GM19351 (cell line): ENCODE measurements around the gene HES3.

Source experiments
- ATAC-seq: cut with Tn5 transposase; IDR thresholded peaks from one replicate; pipeline ENCODE4 v1.9.1; 2021; ENCODE audit warnings: mild to moderate bottlenecking, moderate library complexity; ENCODE audit not compliant: unreplicated experiment

Gene HES3

DNA sequence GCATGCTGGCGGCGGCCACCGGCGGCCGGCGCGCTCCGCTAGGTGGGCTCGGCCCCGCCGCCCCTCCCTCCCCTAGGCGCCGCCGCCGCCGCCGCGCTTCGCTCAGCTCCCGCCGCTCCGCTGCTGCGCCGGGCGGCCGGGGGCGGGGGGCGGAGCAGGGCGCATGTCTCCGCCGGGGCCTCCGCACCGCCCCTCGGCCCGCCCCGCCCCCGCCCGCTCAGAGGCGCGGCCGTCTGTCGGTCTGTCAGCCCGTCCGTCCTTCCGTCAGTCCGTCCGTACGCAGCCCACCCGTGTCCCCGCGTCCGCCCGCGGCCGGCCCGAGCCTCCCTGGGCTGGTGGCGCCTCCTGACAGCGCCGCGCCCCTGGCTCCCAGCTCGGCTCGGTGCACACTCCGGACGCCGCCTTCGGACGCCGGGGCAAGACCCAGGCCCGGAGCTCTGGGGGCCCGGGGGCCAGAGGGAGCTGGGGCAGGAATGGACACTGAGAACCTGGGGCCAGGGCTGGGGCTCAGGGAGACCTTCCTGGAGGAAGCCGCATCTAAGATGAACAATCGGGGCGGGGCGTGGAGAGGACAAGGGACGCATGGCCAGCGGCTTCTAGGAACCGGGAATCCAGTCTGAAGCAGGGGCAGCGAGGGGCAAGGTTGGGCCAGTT lies 17.1 kb downstream of the HES3 start, which contains the start of gene GPR153:
Gene GPR153, minus strand, starts transcription at position 138 of the 654 bp plus-strand sequence. CDS start 6,193 bp downstream, outside the sequence.
- peak; percentile 43 for ATAC-seq

DNA sequence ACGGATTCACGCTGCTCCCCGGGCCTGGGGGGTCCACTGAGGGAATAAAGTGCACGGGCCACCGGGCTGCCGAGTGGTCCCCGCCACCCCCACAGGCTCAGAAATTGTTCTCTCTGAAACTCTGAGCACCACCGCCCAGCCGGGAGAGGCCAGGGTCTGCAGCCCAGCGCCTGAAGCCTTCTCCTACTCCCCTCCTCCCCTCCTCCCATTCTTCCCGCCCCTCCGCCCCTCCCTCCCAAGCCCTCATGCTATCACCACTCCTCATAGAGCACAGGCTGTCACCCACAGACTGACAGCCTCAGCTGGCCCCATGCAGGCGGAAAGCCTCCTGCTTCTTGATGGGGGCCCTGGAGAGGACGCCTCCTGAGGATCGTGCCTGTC lies 17.6 kb downstream of the HES3 start:
- ATAC-seq, result no peak

DNA sequence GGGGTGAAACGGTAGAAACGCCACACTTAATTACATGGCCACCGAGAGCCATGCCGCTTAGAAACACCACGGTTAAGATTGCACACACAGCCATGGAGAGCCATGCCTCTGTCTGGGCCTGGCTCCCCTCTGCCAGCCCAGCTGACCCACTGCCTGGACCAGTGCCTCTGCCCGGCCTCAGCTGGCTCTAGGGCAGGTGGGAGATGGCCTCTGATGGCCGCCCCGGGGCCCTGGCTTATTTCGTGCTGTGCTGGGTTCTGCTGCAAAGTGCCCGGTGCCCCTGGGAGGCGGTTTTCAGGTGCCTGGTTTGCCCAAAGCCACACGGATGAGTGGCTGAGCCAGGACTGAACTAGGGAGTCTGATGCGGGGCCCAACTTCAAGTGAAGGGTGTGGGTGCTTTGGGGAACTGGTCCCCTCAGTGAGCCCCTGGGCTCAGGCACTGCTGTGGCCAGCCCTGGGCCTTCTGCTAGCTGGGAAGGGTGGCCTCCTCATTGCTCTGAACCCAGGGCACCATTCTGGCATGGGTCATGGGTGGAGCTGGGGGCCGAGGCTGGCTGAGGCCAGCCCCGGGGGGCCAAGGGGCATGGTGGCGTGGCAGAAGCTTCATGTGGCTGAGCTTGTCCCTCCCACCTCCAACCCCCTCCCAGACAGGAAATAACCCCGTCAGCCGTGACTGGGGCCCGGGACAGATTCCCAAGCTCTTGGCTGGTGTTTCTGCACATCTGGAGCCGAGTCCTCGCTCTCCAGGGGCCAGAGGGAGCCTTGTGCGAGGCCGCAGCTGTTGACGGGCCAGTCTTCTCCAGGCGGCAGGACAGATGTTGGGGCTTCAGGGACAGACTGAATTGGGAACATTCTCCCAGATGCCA lies 18.8 kb downstream of the HES3 start:
- no peak for ATAC-seq

DNA sequence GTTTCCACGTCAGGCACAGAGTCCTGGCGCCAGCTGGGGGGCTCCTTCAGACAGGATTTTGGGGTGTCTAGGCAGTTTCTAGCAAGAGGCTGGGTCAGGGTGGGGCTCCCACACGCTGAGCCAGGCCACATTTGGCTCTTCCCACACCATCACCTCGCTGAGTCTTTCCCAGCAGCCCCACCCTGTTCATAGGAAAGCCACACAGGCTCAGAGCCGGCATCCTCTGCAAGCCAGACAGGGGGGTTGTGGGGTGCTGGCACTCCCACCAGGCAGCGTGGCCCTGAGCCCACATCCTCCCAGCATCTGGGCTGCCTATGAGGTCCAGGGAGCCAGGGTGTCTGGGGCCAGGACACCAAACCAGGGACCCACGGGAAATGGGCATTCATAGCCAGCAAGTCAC lies 19.7 kb downstream of the HES3 start:
- no peak for ATAC-seq

DNA sequence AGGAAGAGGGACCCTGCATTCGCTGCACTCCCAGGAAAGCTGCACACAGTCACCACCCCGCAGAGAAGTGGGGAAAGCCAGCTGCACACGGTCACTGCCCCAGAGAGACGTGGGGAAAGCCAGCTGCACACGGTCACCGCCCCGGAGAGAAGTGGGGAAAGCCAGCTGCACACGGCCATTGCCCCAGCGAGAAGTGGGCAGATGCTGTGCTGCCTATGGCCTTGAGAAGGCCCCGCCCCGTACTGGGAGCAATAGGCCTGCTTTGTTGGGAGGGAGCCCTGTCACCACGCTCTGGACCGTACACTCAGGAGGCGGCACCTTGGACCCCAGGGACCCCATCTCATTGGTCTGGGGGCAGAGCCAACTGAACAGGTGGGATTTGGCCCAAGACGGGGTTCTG lies 21.2 kb downstream of the HES3 start:
- no peak for ATAC-seq

DNA sequence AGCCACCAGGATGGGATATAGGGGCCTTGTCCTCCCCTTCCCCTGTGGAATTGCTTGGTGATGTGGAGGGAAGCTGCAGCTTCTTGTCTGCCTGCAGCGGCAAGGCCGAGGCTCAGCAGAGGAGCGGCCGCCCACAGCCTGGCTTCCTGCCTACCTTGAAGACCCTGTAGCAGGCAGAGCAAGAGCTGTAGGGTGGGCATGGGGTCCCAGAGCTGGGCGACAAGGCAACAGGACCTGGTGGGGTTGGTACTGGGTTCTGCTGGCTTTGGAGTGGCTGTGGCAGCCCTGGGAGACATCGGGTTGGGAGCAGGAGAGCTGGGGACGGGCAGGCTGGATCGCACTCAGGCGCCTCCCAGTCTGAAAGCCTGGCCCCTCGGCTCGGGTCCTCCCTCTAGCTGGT lies 22.7 kb downstream of the HES3 start:
- no peak for ATAC-seq

DNA sequence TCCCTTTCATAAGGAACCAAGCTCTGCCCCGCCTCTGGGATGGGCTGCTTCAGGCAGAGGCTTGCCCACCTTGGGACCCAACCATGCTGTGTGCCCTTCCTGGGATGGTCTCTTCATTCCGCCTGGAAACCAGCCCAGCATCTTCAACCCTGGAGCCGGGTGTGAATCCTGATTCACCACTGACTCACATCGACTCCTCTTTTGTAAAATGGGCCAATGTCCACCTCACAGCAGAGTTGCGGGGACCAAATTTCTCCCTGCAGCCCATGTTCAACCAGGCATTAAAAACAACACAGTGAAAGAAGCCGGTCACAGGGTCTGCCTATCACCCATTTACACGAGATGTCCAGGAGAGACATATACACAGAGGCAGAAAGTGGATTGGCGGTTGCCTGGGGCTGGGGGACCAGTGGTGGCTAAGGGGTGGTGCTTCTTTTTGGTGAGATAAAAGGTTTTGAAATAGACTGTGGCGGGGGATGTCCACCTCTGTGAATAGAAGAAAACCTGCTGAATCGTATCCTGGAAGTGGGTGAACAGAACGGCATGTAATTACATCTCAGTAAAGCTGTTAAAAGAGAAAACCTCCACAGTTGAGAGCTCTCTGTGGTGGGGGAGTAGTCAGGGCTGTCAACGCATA lies 23.8 kb downstream of the HES3 start:
- ATAC-seq, result no peak

DNA sequence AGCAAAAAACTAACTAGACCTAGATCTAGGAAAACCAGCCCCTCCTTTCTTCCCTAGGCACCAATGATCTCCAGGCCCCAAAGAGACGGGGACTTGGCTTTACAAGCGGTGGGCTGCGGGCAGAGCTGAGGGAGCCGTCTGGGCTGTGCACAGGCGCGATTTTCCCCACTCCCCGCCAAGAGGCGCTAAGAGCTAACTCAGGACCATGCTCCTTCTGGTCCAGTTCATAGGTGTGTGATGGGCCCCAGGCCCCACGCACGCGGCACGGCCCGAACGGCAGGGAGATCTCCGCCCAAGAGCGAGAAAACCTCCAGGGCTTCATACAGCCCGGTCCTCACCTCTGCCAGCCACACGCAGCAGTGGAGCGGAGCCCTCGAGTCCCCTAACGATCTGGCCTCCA lies 24.4 kb downstream of the HES3 start:
- no peak for ATAC-seq

DNA sequence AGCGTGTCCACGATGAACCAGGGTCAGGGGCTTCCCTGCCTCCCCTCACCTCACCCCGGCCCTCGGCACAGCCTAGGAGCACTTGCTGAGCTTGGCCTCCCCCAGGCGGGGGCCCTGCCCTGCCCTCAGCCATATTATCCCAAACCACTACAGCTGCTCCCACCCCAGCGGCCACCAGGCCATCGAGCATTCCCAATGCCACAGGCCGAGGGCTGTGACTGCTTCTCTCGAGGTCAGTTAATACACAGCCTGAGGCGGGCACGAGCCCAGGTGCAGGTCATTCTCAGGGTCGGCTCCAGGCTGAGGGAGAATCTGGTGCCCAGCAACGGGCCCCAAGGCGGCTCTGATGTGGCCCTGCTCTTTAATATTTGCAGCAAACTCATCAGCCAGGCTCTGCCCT lies 25.3 kb downstream of the HES3 start:
- no peak for ATAC-seq

DNA sequence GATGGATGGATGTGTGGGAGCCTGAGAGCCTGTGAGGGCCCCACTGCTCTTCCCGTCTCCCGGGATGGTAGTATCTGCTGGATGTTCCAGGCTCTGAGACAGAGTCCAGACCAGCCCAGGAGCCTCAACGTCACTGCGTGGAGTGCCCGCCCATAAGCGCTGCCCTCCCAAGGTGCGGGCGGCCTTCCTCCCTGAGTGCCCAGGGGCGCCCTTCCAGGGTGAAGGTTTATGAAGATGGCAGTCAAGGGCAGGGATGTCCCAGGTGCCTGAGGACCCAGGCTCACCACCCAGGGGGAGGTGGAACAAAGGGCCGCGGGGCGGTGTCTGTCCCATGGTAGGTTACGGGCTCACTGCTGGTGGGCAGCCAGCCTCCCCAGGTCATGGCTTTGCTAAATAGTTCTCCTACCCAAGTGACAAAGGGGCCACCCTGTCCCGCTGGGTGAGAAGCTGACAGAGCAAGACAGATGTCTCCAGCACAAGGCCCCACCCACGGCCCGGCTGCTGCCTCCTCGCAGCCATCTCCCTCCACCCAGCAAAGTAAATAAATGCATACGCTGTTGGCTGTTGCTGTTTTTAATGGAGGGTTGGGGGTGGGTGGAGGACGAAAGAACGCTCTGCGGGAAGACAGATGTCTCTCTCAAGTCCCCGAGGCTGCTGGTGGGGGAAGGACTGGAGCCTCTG lies 25.9 kb downstream of the HES3 start:
- ATAC-seq, result no peak

DNA sequence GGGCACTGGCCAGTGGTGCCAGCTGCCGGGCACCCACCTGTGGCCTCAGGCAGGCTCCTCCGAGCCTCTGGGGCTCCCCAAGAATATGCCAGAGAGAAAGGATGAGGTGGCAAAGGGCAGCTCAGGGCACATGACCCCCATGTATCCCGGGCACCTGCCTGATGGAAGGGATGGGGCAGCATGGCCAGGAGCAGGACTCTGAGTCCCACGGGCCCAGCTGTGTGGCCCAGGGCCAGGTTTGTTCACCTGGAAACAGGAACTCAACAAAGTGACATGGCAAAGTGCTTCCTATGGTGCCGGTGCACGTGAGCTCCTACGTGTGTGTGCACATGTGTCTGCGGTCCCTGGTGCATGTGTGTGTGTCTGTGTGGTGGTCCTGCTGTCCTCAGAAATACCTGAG lies 26.4 kb downstream of the HES3 start:
- no peak for ATAC-seq

DNA sequence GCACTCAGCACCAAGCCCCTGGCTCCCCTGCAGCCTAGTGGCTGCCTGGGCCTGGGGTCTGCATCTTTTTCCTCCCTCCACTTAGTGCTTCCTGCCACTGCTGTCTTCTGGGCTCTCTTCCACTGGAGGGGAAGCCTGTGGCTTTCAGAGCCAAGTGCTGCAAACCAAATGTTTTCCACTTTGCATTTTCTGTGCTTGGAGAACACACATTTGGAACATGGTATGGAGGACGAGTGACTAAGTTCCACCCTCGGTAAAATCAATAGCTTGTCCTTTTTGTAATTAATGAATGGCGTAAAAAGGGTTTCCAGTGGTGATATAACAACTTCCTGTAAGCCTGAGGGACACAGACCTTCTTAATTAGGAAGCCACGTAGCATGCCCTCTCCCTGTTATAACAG lies 27.0 kb downstream of the HES3 start:
- no peak for ATAC-seq

DNA sequence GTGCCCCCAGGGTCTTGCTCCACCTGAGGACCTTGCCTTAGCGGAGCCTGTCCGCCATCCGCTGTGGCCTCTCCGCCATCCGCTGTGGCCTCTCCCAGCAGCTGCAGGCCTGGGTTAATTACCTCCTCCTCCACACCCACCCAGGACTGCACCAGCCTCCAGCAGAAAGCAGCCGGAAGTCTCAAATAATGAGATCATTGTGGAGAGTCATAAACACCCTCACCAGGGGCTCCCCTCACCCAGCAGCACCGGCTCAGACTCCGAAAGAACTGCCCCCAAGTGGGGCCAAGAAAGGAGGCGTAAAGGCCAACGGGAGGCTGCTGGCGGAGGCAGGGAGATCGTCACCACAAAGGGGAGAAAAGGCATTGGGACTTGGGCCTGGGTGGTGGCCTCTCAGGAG lies 27.6 kb downstream of the HES3 start:
- no peak for ATAC-seq

DNA sequence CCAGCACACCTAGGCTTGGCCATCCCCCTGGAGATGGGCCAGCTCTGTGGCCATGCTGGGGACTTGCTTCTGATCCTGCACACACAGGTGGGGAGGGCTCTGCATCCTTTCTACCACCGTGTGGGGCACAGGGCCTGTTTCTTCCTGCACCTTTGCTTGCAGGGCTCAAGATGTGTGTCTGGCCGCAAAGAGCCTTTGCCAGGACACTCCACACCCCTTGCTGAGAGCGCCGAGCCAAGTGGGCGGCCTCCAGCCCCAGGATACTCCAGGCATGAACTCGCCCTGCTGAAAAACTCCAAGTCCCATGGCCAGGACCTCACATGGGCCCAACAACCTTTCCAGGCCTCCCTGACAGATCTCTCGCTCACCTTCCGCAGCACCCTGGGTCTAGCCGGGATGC lies 28.5 kb downstream of the HES3 start:
- no peak for ATAC-seq

DNA sequence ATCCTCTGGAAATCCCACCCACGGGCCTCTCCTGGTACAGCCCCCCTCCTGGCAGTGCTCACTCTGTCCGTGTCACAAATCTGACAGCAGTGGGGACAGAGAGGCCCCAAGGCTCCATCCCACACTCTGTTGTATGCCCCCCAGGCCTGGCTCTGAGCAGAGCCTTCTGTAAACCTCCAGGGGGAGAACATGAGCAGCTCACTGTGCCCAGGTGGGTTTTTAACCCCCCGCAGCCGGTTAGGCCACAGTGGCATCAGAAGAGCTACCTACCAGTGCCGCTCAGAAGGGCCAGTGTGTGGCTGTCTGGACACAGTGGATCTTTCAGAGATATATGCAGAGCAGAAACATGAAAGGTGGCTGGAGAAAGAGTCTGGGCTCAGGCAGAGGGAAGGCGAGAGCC lies 28.9 kb downstream of the HES3 start:
- no peak for ATAC-seq

DNA sequence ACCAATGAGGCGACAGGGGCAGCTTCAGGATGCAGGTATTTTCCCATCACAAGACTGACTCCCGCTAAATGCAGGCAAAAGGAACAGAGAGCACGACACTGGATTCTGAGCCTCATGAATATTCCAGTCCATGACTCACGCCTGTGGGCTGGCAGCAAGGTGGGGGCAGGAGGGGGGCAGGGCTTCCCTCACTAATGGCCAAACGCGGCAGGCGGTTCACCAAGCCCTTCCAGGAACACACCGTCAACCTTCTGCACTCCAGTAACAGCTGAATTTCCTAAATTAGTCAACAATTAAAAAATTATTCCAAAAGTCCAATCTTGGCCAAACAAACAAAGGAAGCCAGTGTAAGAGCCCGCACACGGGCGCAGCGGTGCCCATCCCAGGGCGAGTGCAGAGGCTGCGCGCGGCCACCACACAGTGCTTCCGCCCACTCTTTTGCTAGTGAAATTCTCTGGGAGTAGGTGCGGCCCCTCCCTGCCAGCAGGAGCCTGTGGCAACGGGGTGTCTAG lies 29.5 kb downstream of the HES3 start:
- no peak for ATAC-seq

DNA sequence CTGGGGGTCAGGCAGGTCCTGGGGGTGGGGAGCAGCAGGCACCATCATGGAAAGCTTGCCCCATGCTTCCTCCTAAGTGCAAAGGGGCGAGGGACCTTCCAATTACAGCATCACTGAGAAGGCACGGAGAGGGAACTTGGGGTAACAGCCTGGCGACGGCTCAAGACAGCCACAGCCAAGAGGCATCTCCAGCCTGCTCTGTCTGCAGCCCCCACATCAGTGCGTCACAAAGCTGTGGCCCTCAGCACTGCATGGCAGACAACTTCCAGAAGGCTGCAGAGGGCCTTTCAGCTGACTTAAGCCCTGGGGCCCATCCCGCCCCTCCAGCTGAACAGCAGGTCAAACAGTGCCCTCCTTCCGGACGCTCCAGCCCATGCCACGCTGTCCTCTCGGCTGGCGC lies 30.1 kb downstream of the HES3 start:
- ATAC-seq, result no peak

DNA sequence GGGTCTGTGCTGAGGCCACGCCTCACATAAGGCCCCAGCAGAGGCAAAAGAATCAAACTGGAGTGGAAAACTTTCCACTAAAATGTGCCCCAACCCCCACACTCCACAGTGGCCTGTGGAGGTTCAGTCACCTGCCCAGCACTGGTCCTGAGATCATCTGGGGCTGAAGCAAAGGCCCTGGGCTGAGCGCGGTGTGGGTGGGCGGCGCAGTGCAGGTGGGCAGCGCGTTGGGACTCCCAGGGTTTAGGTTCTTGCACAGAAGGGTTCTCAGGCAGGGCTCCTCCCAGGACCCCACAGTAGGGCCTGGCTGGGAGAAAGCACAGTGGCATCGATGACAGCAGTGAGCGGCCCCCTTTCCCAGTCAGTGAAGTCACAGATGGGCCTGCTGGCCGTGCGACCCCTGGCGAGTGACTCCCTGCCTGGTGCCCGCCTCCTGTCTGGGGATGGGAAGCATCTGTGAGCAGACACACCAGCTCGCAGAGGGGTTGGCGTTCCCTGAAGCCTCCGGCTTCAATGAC lies 30.7 kb downstream of the HES3 start:
- ATAC-seq, result no peak

DNA sequence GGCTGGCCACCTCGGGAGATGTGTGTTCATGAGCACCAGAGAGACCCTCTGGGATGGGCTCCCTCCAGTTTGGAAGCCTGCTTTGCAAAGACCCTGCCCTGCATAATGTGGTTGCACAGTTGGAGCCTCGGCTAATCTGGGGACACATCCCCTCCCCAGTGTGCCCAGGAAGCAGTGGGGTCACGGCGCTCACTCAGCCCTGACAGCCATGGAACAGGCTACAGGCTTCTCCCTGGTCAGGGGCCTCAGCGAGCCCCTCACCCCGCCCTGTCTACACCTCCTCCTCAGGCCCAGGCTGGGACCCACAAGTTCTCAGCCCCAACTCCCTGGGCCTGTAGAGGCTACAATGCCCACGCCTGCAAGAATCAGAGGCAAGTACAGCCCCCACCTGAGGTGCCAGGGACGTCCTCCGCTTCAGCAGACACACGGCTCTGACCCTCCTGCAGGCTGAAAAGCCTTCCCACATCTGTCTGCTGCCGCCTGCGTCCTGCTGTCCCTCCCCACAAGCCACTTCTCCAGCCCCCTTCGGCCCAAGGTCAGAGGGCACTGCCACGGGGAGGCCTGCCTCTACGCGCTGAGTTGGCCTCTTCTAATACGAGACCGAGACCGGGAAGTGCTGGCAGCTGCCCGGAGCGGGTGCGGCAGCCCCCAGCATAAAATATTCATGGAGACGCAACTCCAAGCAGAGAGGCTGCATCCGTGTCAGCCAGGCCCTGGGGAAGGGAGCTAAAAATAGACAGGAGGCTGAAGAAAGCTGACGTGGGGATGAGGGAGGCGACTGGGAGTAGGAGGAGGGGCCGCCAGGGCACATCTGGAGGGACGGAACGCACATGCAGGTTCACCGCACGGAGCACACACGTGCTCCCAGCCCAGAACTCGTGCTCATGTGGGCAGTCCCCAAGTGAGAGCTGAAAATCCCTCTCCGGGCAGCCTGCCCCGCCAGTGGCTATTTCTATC lies 32.1 kb downstream of the HES3 start:
- no peak for ATAC-seq
